Epithelial cell of esophagus (primary cell): ENCODE results near the gene SPATA2.

Experiments used
- DNase-seq: peaks from one replicate; pipeline ENCODE4 v3.0.0; 2010; ENCODE audit warnings: low read depth
- H3K4me3 ChIP-seq: 2 replicates; pipeline ENCODE4 v1.5.1; 2011; ENCODE audit warnings: mild to moderate bottlenecking, low read length, control low read depth
- TF ChIP-seq, protein P1 (sequence below): IDR thresholded peaks from 2 replicates; pipeline ENCODE4 v1.5.1; 2011; ENCODE audit warnings: low read depth, mild to moderate bottlenecking, low read length, control low read depth, inconsistent platforms; ENCODE audit not compliant: insufficient read depth; ENCODE audit errors: missing control alignments

The SPATA2 gene

DNA sequence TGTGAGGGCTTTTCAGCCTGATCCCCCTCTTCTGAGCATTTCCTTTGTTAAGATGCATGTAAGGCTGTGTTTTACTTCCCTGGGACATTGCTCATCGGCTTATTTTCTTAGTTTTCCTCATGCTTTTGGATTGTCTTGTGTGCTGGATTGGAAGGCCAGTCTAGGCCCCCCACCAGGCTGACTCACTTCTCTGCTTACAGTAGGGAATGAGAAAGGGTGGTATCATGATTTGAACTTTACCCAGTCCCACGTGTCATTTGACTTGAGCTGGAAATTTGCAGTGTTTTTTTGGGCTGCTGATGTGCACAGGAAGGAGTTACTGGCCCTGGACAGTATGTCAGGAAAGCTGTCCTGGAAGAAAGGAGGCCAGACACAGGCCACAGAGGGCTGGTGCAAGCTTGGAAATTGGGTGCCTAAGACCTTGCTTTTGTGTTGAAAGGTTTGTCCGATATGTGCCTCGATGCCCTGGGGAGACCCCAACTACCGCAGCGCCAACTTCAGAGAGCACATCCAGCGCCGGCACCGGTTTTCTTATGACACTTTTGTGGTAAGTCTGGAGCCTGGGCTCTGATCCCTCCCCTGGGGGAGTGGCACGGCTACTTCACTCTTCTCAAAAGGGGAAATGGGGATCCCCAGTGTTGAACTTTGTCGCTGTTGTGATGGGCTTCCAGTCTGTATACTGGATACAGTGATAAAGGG is 33.6 kb upstream of the SPATA2 start:
- no peak for DNase-seq
- TF ChIP-seq, protein P1, sequence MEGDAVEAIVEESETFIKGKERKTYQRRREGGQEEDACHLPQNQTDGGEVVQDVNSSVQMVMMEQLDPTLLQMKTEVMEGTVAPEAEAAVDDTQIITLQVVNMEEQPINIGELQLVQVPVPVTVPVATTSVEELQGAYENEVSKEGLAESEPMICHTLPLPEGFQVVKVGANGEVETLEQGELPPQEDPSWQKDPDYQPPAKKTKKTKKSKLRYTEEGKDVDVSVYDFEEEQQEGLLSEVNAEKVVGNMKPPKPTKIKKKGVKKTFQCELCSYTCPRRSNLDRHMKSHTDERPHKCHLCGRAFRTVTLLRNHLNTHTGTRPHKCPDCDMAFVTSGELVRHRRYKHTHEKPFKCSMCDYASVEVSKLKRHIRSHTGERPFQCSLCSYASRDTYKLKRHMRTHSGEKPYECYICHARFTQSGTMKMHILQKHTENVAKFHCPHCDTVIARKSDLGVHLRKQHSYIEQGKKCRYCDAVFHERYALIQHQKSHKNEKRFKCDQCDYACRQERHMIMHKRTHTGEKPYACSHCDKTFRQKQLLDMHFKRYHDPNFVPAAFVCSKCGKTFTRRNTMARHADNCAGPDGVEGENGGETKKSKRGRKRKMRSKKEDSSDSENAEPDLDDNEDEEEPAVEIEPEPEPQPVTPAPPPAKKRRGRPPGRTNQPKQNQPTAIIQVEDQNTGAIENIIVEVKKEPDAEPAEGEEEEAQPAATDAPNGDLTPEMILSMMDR = no peak
- H3K4me3 ChIP-seq = no peak overlapping the region

DNA sequence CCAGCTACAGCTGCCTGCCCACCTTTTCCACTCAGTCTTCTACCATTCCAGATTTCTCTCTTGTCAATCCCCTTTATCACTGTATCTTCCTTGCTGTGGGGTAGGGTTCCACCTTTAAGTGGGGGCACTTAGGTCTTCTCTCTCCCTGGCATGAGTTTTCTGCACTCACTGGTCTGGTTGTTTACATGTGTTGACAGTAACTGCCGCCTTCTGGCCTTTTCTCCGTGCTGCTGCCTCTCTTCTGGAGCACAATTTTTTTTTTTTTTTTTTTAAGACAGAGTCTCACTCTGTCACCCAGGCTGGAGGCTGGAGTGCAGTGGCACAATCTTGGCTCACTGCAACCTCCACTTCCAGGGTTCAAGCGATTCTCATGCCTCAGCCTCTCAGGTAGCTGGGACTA is 32.8 kb upstream of the SPATA2 start:
- DNase-seq = no peak
- H3K4me3 ChIP-seq = no peak overlapping the region
- TF ChIP-seq, protein P1 = no peak

DNA sequence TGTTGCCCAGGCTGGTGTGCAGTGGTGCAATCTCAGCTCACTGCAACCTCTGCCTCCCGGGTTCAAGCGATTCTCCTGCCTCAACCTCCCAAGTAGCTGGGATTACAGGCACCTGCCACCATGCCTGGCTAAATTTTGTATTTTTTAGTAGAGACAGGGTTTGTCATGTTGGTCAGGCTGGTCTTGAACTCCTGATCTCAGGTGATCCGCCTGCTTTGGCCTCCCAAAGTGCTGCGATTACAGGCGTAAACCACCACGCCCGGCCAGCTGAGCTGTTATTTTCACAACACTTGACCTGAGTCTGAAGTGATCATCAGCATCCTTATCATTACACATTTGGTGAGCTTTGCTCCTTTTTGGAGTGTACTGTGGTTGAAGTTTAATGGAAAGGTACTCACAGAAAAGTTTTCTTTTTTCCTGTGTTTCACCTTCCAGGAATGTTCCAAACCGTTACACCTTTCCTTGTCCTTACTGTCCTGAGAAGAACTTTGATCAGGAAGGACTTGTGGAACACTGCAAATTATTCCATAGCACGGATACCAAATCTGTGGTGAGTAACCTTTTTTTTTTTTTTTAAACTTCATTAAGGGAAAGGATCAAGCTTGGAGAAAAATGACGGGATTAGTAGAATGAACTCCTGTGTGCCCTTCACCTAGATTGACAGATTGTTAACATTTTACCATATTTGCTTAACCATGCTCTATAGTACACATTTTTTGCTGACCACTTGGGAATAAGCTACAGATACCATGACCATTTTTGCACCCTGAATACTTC is 30.6 kb upstream of the SPATA2 start:
- TF ChIP-seq, protein P1 = no peak

DNA sequence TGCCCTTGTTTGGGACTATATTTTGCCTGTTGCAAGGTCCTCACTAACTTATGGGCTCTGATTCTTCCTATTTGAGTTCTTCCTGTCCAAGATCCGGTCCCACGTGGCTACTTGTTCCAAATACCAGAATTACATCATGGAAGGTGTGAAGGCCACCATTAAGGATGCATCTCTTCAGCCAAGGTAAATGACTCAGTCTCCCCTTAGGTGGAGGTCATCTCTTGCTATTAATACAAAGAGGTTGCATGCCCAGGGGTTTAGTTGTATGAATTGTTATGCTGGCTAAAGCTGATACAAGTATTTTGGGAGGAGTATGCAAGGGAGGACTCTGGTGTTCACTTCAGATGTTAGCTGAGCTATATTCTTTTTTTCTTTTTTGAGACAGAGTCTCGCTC is 30.0 kb upstream of the SPATA2 start:
- H3K4me3 ChIP-seq = no peak overlapping the region
- TF ChIP-seq, protein P1 = no peak
- no peak for DNase-seq

More for the DNA sequence above, 30.6 kb upstream of the SPATA2 start:
- no peak for DNase-seq
- no peak overlapping the region for H3K4me3 ChIP-seq

DNA sequence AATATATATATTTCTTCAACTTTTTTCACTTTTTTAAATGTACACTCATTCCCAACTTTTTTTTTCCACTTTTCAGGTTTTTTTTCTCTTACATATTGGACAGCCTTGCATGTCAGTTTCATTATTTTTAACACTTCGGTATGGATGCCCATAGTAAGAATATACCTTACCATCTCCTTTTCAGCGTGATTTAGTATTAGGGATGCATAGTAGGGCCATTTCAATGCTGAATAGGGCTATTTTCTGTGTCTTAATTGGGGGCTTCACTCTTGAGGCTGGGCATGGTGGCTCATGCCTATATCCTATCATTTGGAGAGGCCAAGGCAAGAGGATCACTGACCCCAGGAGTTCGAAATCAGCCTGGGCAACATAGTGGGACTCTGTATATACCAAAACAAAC is 27.6 kb upstream of the SPATA2 start:
- DNase-seq = no peak
- TF ChIP-seq, protein P1 = no peak
- H3K4me3 ChIP-seq = no peak overlapping the region

DNA sequence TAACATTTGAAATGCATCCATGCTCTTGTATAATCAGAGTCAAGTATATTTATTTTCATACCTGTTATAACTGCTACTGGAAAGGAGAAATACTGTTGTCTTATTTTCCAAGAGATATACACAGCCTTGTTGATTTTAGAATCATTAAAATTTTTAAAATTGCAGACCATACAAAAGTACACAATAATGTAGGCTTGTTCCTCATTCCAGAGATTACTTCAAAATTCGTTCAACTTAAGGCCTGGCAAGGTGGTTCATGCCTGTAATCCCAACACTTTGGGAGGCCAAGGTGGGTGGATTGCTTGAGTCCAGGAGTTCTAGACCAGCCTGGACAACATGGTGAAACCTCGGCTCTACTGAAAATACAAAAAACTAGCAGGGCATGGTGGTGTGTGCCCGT is 27.0 kb upstream of the SPATA2 start:
- no peak for DNase-seq
- TF ChIP-seq, protein P1 = no peak
- no peak overlapping the region for H3K4me3 ChIP-seq
